Inferior parietal cortex (tissue), 1 donor: Measurements from ENCODE around the gene SEPTIN2.
"Not testable (repeated sequence)": the region's sequence is repeated elsewhere in the genome, so short reads cannot be mapped to it uniquely, and the experiment has no call there.

Experiments
- DNase-seq: peaks from one replicate; pipeline ENCODE4 v3.0.0-alpha.2; 2016; ENCODE audit errors: extremely low spot score

Gene SEPTIN2

DNA sequence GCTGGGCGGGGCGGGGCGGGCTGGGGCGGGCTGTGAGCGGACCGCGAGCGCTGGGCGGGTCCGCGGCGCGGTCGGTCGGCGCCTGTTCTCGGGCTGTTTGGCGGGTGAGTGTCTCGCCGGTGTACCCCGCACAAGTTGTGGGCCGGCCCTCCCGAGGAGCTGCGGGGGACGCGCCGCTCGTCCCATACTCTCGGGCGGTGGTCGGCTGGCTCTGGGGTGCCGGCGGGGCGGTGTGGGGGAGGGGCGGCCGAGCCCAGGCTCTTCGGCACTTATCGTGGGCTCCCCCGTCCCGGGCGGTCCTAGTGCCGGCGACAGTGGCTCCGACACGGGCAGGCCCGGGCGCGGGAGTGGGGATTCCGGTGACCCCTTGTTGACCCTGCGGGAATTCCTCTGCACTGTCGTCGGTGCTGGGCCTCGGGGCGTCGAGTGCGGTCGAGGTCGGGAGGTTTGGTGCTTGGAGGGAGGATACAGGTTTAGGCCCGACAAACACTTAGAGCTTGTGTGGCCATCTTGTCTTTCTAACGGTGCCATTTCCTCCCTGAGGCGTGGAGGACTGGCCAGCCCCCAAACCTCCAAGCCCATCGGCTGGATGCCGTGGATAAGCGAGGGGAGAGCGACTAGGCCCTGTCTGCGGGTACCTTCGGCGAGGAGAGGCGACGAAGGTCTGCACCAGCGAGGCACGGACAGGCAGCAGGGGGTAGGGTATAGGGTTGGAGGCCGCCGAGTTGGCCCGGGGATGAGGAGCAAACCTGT, at the start of gene SEPTIN2:
TSS of gene SEPTIN2 (plus strand) at position 47 of the 753 bp plus-strand sequence. CDS start 8,308 bp downstream, outside the sequence.
- DNase-seq, result peak; percentile 53

DNA sequence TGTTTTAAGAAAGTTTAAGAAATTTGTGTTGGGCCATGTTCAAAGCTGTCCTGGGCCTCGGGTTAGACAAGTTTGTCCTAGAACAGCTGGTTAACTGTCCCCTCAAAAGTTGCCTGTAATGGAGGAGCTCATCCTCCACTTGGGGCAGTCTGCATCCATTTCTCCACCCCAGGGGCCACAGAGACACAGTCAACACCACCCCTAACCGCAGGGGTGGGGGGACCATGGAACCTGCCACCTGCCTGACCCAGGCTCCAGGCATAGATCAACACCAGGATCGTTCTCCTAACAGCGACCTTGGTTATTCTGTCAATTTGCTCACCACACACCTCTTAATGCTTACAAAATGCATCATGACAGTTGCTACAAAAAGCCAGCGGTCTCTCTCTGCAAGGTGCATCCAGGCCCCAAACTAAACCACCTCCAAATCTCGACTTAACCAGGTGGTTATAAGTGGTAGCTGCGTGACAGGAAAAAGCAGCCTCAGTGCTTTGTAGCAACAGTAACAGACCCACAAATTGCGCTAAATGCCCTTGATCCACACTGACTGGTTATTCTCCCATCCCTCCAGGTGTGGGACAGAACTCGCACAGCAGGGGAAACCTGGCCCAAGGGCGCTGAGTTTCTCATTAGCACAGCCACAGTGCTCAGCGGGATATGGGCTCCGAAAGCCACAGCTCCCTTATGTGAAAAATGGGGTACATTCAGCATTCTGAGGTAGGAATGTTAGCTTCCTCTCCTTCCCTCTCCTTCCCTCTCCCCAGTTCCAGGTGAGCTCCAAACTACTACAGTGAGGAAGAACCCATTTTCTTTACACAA, 48.3 kb upstream of the SEPTIN2 start:
- no peak for DNase-seq

DNA sequence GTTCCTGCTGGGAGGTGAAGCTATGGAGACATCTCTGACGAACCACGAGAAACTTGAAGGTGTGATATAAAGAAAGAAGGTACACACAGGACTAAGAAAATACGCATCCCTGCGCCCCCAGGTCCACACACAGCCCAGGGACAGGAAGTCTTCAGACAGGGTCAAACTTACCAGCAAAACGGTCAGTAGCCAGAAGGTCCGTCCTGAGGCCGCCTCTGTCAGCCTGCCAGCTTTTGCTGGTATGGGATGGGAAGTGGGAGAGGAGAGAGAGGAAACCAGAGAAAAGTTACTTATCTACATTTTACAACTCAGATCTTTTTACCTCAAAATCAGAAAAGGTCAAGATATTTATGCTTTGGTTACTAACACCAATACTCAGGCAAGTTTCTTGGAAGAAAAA, 47.4 kb upstream of the SEPTIN2 start:
- no peak for DNase-seq

DNA sequence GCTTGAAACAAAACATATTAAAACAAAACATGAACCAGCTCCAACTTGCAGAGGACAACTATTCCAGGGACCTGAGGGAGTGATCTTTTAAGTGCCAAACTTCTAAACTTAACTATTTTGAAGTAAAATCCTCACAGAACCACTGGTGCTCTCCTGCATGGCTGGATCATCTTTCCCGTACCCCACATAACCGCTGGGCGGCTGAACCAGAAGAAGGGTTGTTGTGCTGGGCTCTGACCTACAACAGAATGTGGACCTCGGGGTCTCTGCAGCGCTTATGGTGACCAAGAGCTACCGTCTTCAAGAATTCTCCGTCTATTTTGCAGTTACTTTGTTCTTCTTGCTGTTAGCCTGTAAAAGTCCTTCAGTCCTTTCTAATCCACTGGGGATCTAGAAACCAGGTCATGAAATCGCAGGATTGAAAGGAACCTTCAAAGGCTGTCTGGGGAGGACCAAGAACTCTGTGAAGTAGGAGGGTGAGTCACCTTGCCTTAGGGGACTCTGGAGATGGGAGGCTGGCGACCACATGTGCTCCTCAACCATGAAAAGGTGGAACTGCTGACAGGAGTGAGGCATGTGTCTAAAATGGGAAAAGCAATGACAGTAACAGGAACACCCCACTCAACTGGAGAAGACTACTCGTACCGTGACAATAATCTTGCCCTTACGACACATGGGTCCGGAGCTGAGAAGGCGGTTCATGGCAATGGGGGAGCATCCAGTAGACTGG, 46.8 kb upstream of the SEPTIN2 start:
- no peak for DNase-seq

DNA sequence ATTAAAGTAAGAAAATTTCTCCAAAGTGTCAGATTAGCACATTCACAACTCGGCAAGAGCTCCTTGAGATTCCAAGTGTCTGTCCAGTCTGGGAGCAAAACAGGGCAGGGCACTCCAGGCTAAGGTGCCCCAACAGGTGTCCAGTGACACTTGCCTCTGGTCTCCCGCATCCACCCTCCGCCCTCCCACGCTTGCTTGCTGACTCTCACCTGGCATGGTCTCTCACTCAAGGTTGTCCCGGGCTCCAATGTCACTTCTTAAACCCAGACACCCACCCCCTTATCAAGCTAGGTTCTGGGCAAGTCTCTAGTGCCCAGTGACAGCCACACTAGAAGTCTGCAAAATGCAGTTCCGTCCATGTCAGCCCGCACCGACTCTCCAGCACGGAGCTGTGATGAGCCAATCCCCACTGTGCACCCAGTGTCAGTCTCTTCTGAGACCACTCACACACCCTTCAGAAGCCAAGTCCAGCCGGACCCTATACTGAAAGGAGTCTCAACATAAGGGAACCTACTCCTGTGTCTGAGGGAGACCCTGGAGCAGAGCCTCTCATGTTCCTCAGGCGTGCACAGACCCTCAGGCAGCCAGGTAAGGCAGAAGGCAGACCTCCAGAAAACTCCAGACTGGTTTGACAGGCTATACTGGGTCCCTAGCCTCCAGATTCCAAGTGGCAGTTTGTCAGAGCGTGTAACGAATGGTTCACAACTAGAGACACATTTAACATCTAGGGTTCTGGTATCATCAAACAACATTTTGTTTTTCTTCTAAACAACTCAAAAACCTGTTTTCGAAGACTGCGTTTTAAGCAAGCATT, 45.8 kb upstream of the SEPTIN2 start:
- DNase-seq, result no peak

DNA sequence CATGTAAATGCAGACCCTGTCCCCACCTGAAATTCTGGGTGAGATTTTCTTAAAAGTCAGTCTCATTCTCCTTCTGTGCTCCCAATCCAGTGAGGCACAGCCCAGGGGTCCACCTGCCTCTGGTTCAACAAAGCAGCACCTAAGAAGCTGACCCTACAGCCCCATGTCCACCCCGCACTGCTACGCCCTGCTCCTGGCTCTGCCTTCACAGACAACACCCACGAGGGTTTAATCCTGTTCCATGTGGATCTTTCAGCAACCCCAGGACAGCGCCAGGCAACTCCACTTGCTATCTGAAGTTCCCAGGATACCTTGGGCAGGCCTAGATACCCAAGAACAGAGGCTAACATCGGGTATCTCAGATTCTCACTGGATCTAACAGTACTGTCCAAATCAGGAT, 45.2 kb upstream of the SEPTIN2 start:
- DNase-seq, result no peak

DNA sequence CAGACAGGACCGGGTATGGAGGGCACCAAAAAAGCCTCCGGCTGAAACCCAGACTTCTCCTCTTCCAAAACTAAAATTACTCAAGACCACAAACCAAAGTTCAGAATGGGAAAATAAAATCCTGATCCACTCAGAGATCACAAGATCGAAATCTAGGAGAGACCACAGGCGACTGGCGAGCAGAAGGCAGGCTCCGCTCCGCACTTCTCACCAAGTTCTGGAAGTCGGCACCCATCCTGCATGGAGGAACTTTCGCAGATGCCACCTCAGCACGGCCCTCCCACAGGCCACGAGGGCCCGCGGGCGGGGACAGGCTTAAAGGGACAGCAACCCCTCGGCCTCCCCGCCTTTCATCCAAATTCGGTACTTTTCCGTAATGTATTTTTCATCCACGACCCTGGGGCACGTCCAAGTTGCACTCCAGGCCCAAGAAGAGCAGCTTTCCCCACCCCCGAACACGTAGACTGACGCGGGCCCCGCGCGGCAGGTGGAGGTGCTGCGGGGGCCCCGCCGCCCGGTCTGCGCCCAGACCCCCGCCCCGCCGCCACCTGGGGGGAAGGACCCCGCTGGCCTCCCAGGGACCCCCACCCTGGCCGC, 43.9 kb upstream of the SEPTIN2 start:
- peak; percentile 70 for DNase-seq

DNA sequence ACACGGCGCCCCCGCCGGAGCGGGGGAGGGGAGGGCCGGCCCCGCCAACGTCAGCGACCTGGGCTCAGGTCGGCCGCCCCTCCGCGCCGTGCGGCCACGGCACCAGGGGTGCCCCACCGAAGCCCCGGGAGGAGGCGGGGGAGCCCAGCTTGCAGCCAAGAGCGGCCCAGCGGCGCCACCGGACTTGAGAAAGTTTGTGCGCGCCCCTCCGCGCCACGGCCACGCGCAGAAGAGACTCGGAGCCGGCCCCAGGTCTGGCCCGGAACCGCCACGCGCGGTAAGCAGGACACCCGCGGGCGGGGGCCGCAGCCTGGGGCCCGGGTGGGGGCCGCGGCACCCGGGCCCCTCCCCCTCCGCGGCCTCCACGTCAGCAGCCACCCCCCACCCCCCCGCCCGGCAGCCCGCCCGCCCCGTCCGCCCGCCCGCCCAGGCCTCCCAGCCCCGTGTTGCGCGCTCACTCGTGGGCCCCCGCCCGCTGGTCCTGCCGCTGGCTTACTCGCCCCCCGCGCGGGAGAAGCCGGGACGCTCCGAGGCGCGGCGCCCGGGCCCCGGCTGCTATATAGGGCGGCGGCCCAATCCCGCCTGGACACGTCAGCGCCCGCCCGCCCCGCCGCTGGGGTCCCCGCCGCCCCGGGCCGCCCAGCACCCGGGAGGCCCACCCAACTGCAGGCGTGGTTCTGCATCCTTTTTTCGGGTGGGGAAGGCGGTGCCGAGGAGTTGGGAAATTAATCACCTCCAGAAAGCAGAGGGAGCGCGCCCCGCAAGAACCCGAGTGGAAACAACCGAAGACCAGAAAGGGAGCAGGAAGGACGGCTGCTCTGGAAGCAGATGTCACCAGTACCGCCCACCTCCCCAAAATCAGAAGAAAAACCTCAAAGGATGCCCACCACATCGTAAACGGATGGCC, 43.2 kb upstream of the SEPTIN2 start:
- DNase-seq, result no peak

DNA sequence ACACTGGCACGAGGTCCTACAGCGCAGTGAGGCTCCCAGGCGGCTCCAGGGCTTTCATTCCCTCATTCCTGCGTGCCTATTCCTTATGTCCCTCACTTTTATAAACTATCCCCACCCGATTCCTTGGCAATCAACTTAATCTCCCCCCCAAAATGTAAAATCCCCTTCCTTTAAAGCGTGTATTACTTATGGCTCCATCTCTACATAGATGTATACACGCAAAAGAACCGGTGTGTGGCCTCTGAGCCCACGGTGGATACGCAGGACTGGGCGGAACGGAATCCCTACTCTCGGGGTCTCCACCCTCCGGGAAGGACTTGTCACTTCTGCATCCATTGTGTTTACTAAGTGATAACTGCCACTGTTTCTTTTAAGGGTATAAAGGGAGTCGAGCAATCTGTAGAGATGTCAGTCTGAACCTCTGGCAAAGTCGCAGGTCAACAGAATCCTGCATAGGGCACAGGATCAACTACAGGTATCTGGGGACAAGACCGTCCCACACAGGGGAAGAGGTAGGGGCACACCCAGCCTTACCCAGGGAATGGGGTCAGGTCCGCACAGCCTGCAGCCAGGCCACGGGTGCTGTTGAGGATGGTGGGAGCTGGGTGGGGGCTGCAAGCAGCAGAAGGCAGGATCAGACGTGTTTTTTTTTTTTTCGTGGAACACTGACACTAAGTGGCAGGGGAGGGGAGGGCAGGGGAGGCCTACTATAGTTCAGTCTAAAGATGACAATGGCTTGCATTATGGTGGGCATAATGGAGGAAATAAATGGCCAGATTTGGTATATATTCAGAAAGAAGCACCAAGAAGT, 42.3 kb upstream of the SEPTIN2 start:
- no peak for DNase-seq

DNA sequence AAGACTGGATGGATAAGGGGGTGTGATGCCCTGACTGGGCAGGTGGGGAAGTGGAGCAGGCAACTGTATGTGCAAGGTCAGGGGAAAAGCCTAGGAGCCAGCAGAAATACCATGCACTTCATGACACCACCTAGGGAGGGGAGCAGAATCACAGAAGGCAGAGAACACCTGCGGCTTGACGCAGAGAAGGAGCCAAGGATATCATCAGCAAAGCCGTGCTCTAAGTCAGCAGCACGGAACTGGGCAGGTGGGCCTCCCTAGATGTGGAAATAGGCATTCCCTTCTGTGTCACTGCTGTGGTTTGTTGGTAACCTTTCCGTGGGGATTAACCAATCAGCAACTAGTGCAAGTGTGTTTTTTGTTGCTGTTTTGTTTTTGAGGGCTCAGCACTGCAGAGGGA, 41.6 kb upstream of the SEPTIN2 start:
- DNase-seq, result no peak

DNA sequence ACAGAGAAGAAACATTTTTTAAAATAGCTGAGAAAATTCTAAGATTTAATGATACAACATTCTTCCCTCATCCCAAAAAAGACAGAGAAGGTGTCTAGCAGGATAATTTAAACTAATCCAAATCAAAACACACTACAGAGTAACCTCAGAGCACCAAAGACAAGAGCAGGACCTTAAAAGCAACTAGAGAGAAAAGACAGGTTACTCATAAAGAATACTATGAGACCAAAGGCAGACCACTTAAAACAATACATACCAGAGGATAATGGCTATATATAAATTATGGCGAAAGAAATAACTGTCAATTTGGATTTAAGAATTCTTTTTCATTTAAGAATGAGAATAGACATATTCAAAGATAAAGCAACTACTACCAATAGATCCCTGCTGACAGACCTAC, 40.2 kb upstream of the SEPTIN2 start:
- no peak for DNase-seq

DNA sequence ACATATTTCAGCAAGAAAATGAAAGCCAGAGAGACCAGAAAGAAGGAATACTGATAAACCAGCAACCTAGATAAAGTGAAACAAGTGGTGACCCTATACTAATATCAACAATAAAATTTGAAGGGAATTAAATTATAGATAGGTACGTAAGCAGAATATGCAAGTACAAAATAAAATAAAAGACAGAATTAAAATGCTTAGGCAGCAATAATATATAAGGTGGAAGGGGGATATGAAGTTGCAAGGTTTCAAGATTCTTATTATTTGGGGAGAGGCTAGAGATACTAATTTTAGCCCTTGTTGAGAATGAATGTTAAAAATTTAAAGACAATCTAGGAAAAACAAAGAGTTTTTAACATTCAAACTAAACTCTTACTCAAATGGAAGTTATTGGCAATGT, 39.8 kb upstream of the SEPTIN2 start:
- DNase-seq, result no peak

DNA sequence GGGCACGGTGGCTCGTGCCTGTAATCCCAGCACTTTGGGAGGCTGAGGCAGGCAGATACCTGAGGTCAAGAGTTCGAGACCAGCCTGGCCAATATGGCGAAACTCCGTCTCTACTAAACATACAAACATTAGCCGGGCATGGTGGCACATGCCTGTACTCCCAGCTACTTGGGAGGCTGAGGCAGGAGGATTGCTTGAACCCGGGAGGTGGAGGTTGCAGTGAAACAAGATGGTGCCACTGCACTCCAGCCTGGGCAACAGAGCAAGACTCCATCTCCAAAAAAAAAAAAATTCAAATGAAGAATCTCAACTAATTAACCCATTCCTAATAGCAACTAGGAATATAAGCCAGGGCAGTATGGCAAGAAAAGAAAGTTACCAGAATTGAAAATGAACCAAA, 37.4 kb upstream of the SEPTIN2 start:
- DNase-seq, result not testable (repeated sequence)

DNA sequence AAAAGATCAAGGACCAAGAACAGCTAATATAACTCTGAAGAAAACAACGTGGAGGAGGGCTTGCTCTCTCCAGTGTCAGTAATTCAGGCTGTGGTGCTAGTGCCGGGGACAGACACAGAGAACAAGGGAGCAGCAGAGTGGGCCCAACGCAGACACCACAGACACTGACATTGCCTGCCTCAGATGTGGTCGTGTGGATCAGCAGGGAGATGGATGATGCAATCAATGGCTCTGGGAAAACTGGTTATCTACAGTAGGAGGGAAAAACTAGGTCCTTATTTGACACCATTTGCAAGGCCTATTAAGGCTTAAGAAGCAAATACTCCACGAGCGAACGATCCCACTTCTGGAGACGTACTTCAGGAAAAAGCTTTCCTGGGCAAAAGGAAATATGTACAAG, 36.3 kb upstream of the SEPTIN2 start:
- DNase-seq, result no peak

DNA sequence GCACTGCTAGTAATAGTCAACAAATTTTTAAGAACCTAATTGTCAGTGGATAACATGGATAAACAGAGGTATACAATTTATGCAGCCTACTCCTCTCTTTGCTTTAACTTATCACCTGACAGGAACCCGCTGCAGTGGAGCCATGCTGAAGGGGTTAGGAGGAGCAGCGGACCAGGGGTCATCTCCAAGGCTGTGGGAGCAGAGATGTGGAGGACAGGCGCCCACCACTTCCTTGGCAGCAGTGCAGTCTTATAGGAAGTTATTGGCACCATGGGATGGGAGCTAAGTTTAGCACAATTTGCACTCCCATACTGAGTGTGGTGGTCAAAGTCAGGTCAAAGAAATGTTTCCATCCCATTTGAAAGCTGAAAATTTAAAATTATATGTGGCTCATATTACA, 35.9 kb upstream of the SEPTIN2 start:
- no peak for DNase-seq

DNA sequence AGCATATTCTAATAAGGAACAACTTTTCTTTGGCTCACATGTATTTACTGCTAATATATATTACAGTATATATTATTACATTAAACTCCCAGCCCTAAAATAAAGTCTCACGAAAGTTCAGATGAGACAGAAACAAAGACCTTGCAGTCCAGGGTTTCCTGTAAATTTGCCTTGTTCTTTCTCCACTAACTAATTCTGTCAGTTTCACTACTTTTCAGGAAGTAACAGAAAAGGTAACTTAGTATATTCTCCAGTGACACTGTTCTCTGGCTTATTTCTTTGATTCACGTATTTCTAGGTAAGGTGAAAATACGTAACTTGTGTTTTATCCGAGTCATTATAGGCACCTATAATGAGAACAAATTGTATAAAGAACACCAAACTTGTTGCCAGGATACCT, 35.4 kb upstream of the SEPTIN2 start:
- no peak for DNase-seq

DNA sequence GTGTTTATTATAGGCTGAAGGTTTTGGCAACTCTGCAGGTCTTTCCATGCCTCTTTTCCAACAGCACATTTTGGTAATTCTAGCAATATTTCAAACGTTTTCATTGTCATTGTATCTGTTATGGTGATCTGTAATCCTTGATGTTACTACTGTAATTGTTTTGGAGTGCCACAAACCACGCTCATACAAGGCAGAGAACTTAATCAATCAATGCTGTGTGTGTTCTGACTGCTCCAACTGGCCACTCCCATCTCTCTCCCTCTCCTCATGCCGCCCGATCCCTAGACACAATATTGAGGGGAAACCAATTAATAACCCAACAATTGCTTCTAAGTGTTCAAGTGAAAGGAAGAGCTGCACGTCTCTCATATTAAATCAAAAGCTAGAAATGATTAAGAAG, 33.2 kb upstream of the SEPTIN2 start:
- no peak for DNase-seq

DNA sequence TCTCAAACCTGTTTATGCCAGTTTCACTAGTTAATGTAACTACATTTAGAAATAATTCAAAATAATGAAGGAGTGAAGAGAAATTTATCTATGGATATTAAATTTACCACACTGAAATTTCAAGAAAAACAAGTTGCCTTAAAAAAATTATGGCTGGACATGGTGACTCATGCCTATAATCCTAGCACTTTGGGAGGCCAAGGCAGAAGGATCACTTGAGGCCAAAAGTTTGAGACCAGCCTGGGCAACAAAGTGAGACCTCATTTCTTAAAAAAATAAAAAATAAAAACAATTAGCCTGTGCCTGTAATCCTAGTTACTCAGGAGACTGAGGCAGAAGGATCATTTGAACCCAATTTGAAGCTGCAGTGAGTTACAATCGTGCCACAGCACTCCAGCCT, 30.1 kb upstream of the SEPTIN2 start:
- no peak for DNase-seq

DNA sequence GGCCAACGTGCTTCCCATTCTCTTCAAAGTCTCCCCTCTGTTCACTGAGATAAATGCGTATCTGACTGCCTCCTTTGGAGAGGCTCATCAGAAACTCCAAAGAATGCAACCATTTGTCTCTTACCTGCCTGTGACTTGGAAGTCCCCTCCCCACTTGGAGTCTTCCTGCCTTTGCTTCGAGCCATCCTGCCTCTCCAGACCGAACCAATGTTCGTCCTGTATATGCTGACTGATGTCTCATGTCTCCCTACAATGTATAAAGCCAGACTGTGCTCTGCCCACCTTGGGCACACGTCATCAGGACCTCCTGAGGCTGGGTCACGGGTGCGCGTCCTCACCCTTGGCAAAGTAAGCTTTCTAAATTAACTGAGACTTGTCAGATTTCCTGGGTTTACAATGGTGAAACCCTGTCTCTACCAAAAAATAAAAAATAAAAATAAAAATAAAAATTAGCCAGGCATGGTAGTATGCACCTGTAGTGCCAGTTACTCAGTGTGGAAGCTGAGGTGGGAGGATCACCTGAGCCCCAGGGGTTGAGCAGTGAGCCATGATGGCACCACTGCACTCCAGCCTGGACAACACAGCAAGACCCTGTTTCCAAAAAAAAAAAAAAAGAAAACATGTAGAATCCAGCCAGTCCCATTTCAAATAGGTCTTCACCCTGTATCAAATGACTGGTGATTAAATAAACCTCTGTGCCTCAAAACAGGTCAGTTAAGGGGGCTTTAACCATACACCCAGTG, 29.2 kb upstream of the SEPTIN2 start:
- DNase-seq, result no peak
